Stimulated activated CD4-positive, alpha-beta T cell treated with anti-CD3 and anti-CD28 coated beads, TNF-alpha, amount 100 ng/mL, for 48 hours (primary cell): ENCODE measurements around the gene NEGR1.

Source experiments
- DNase-seq, 3 donors: peaks; one replicate each; pipeline ENCODE4 v3.0.0-alpha.2; 2020; ENCODE audit warnings: low read depth in 3 of 3

NEGR1 gene

GRCh38 chr1:72034827-72035226 is 247.5 kb downstream of the NEGR1 start:
- no peak for DNase-seq

- no peak for DNase-seq
These were observed 259.0 kb downstream of the NEGR1 start for GRCh38 chr1:72023063-72023930.

- no peak for DNase-seq
These were observed 263.8 kb downstream of the NEGR1 start for GRCh38 chr1:72018562-72018961.

DNA sequence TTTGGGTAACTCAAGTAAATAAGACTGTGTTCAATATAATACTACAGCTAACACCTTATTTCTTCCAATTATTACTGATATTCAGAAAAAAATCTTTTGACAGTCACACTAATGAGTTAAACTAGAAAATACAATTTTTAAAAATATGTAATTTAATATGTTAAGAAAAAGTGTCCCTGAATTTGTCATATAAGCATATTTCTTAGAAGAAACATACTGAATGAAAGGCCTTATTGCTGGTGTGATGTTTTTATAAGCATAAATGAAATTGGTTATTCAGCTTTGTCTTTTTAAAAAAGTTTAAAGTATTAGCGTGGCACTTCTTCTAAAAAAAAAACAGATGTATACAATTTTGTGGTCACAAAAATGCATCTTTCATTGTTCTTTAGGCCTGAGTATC is 267.3 kb downstream of the NEGR1 start:
- DNase-seq, result no peak

GRCh38 chr1:72013161-72013560 is 269.2 kb downstream of the NEGR1 start:
- no peak for DNase-seq

GRCh38 chr1:72011721-72012120 is 270.6 kb downstream of the NEGR1 start:
- DNase-seq, result no peak

- DNase-seq, result no peak
These were observed 272.3 kb downstream of the NEGR1 start for GRCh38 chr1:72010094-72010431.

- no peak for DNase-seq
These were observed 272.9 kb downstream of the NEGR1 start for GRCh38 chr1:72009173-72010093.

DNA sequence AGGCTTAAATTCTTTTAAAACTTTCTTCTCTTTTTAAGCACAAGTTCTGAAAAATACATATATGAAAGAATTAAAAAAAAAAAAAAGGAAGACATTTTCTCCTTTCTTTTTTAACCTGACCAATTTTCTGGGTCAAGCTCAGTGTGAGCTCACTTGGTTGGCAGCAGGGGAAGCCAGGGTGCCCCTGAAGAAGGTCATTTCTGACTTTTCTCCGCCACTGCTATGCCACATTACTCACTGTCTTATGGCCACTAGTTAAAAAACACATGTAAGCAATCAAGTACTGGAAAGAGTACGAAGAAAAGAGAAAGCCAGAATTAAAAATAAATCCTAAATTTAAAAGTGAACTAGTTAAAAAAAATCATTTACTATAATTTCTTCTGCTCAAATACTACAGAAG is 275.0 kb downstream of the NEGR1 start:
- DNase-seq, result no peak

DNA sequence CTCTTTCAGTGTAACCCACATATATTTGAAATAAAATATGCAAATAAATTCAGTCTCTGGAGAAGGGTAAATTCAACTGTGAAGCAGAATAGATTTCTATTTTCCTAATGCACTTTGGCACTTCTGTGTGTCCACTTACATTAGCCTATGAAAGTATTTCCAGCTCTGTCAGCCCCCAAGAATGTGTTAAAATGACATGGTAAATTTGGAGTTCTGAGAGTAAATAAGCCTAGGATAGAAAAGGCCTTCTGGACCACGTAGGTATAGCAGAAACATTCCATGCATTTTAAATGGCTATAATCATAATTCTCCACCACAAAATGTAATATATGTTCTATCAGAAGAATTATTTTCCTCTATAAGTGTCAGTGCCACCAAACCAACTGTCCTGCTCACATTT is 276.2 kb downstream of the NEGR1 start:
- DNase-seq, result no peak

- no peak for DNase-seq
These were observed 279.2 kb downstream of the NEGR1 start for GRCh38 chr1:72003092-72003491.

- DNase-seq, result no peak
These were observed 281.5 kb downstream of the NEGR1 start for GRCh38 chr1:72000809-72001208.

DNA sequence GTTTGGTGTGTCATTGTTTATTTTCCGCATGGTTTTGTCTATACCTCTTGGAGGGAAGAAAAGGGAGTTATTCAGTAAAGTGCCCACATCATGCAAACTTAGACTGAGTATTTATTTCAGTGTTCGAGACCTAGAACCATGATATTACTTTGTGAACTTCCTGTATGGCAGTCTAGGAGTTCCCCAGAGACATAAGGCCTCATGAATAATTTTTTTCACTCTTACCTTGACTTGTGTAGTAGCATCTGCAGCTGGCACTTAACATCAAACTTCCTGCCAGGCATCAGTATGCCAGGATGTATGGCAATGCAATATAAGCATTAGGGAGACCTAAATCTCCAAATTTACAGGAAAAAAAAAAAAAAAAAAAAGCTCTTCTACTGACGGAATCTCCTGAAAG is 287.7 kb downstream of the NEGR1 start:
- no peak for DNase-seq

DNA sequence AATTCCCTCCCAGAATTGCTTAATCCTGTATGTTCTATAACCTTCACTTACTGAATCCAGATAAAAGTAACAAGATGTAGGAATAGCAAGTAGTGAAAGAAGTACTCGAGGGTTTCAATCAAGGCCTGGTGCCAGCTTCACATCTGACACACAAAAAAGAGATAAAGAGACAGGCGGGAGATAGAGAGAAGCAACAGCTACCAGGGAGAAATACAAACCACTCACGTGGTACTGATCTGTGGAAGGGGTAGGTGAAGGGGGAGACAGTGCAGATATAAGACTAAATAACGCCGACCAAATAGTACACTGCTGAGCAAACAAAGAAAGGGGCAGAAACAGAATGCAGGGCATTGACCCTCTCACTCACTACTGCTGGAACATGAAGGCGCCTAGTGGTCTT is 295.2 kb downstream of the NEGR1 start:
- no peak for DNase-seq

GRCh38 chr1:71986160-71986559 is 296.2 kb downstream of the NEGR1 start:
- no peak for DNase-seq

- DNase-seq, result no peak
These were observed 301.8 kb downstream of the NEGR1 start for GRCh38 chr1:71980556-71980955.

GRCh38 chr1:71979882-71980281 is 302.5 kb downstream of the NEGR1 start:
- no peak for DNase-seq

DNA sequence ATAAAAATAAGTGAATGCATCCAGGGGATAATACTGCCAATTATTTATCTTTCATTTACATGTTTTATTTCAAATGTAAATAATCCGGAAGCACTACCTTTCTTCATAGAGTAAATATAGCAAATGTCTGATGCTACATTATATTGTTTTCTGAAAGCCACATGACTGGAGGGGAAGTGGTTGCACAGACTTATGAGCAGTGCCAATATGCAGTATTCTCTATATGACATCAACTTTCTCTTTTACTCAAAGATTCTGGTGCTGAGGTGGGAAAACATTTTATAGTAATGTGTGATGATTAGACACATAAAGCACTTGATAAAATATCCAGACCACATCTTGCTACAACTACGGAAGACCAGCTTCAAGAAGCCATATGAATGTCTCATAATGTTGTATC is 314.7 kb downstream of the NEGR1 start:
- DNase-seq, result no peak

GRCh38 chr1:71964188-71964587 is 318.2 kb downstream of the NEGR1 start:
- no peak for DNase-seq

GRCh38 chr1:71956613-71957285 is 325.6 kb downstream of the NEGR1 start:
- DNase-seq, result no peak

DNA sequence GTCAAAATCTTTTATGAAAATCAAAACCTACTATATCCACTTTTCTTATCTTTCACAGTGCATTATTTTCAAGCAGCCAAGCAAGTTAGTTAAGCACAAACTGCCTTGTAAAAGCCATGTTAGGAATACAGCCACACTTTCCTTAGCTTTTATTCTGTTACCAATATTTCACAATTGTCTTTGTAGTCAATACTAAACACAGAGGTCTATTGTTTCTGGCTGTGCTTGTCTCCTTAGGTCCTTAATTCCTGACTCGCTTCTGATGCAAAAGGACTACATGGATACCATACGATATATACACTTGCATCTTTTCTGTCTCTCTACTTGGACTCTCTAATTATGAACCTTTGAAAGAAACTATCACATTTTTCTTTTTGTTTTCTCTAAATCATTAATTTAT is 331.8 kb downstream of the NEGR1 start:
- DNase-seq, result no peak

DNA sequence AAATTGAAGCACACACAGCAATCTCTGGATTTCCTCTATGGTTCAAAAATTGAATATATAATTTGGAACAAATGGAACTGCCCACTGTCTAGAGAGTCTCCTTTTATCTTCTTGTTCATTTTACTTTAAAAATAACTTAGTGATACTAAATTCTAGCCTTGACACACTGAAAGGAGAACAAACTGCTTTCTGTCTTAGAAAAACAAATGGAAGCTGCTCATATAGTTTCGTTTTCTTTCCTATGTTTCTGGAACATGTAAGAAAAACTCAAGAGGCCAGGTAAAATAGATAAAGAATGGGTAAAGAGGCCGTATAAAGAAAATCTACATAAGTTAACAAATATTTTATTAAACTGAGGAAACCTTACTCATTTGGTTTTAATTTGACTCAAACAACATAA is 332.7 kb downstream of the NEGR1 start:
- DNase-seq, result no peak
